PC-3 (cell line): ENCODE results near the gene NPR3.

Experiments used
- EZH2 ChIP-seq: fragments of 300-600 bp; sonication (generic); IDR thresholded peaks from one replicate; pipeline ENCODE4 v1.6.1; 2017; ENCODE audit warnings: antibody characterized with exemption, mild to moderate bottlenecking, low read length; ENCODE audit not compliant: unreplicated experiment
- EZH2phosphoT487 ChIP-seq: fragments of 300-600 bp; sonication (generic); IDR thresholded peaks from 2 replicates; pipeline ENCODE4 v1.6.1; 2018; ENCODE audit warnings: mild to moderate bottlenecking, antibody characterized with exemption, low read length, borderline replicate concordance
- TF ChIP-seq, protein P1 (sequence below): fragments of 300-600 bp; sonication (generic); conservative IDR thresholded peaks from 2 replicates; pipeline ENCODE4 v1.5.1; 2017; ENCODE audit warnings: antibody characterized with exemption, low read depth, mild to moderate bottlenecking, low read length

DNA sequence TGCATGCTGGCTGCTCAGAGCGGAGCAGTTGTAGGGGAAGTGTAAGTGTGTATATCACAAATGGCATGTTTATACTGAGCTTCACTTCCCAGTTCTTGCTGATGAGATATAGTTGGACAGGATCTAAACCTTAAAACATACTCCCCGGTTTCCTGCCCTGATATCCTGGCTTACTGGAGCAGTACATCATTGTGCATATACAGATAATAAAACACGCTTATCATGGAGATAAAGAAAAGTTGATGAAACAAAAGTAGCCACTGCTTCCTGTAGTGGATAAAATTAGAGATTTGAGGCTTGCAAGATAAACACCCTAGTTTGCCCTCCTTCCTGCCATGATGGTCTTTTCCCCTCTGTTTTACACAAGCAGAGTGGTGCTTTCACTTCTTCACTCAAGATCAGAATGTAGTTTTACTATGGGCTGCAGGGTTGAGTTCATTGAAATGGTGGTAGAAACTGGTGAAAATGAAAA lies 15.0 kb downstream of the NPR3 start:
- TF ChIP-seq, protein P1, sequence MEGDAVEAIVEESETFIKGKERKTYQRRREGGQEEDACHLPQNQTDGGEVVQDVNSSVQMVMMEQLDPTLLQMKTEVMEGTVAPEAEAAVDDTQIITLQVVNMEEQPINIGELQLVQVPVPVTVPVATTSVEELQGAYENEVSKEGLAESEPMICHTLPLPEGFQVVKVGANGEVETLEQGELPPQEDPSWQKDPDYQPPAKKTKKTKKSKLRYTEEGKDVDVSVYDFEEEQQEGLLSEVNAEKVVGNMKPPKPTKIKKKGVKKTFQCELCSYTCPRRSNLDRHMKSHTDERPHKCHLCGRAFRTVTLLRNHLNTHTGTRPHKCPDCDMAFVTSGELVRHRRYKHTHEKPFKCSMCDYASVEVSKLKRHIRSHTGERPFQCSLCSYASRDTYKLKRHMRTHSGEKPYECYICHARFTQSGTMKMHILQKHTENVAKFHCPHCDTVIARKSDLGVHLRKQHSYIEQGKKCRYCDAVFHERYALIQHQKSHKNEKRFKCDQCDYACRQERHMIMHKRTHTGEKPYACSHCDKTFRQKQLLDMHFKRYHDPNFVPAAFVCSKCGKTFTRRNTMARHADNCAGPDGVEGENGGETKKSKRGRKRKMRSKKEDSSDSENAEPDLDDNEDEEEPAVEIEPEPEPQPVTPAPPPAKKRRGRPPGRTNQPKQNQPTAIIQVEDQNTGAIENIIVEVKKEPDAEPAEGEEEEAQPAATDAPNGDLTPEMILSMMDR = no peak
- TF ChIP-seq EZH2phosphoT487 (no peak), EZH2 (no peak)
